Activated B cell treated with CpG ODN at 0.5 μM for 24 hours (primary cell): ENCODE data around the gene FBXO15. TPM values are rescaled to one million over a fixed set of nuclear protein-coding genes. Genes with fewer than 3 reads are reported as not detected.

Experiments
- ATAC-seq: fragments of 200-7000 bp; cut with Tn5 transposase; one replicate; pipeline ENCODE4 v1.10.0; 2021; ENCODE audit warnings: low read depth, mild to moderate bottlenecking, moderate library complexity
- CTCF ChIA-PET: fragments of 350-600 bp; sonication (Branson Sonifier 250); formaldehyde crosslinking; loops from one replicate; lab custom pipeline; 2021; ENCODE audit warnings: antibody characterized with exemption; lab: Charles Lee
- POLR2A ChIA-PET: fragments of 350-600 bp; sonication (Branson Sonifier 250); formaldehyde crosslinking; loops from one replicate; lab custom pipeline; 2021; ENCODE audit warnings: antibody characterized with exemption; lab: Charles Lee
- DNase-seq: peaks from one replicate; pipeline ENCODE4 v3.0.0; 2022
- H3K27ac Mint-ChIP-seq: one replicate; pipeline ENCODE4 v1.8.0; 2020; ENCODE audit warnings: mixed read lengths
- H3K27me3 Mint-ChIP-seq: one replicate; pipeline ENCODE4 v1.8.0; 2021; ENCODE audit warnings: mixed read lengths
- H3K36me3 Mint-ChIP-seq: one replicate; pipeline ENCODE4 v1.8.0; 2021; ENCODE audit warnings: low read depth, mixed read lengths
- H3K4me1 Mint-ChIP-seq: one replicate; pipeline ENCODE4 v1.8.0; 2021; ENCODE audit warnings: mixed read lengths
- H3K4me3 Mint-ChIP-seq: one replicate; pipeline ENCODE4 v1.8.0; 2020; ENCODE audit warnings: mild to moderate bottlenecking, mixed read lengths
- H3K9me3 Mint-ChIP-seq: one replicate; pipeline ENCODE4 v1.8.0; 2020; ENCODE audit warnings: mixed read lengths
- CTCF ChIP-seq: fragments of 200-600 bp; IDR thresholded peaks from one replicate; pipeline ENCODE4 v1.8.0; 2022; ENCODE audit warnings: antibody characterized with exemption, mild to moderate bottlenecking
- intact Hi-C: fragments of 100-400 bp; cut with micrococcal nuclease; formaldehyde crosslinking; loops from one replicate; pipeline ENCODE4 v1.15.1; 2024
- total RNA-seq: library from RNA; stranded (reverse); gene quantifications from 2 replicates; pipeline ENCODE4 v1.2.3, GENCODE V29; 2022

FBXO15 gene
- total RNA-seq, 1 donor from 2014 or later: 0.69 TPM

GRCh38 chr18:74141667-74142066 lies 6.0 kb downstream of the FBXO15 start:
- H3K27ac Mint-ChIP-seq: no peak overlapping the region
- ChIA-PET POLR2A (no interaction called here), CTCF (no interaction called here)
- ATAC-seq (no peak), DNase-seq (no peak)
- H3K4me3 Mint-ChIP-seq: no peak overlapping the region
- no peak for TF ChIP-seq CTCF
- intact Hi-C loops: no loop called here
- H3K27me3 Mint-ChIP-seq: peaks cover 17% of the 10 kb centered on the region
- peaks cover 2% of the 10 kb centered on the region for H3K4me1 Mint-ChIP-seq
- no peaks in the 10 kb centered on the region for H3K36me3 Mint-ChIP-seq
- H3K9me3 Mint-ChIP-seq: no peaks in the 10 kb centered on the region

GRCh38 chr18:74140582-74140981 lies 7.1 kb downstream of the FBXO15 start:
- peaks cover 19% of the 10 kb centered on the region for H3K27me3 Mint-ChIP-seq
- no peak for TF ChIP-seq CTCF
- ChIA-PET CTCF (interaction anchor here (1.1 kb wide), 1 partner anchor 29 kb away, joined by 3 read pairs; no protein-coding TSS in a partner anchor), POLR2A (no interaction called here)
- DNase-seq: no peak
- no peak for ATAC-seq
- no peaks in the 10 kb centered on the region for H3K36me3 Mint-ChIP-seq
- no peaks in the 10 kb centered on the region for H3K9me3 Mint-ChIP-seq
- no peak overlapping the region for H3K4me3 Mint-ChIP-seq
- H3K27ac Mint-ChIP-seq: no peak overlapping the region
- no peaks in the 10 kb centered on the region for H3K4me1 Mint-ChIP-seq
- intact Hi-C loops: no loop called here

- no peak for TF ChIP-seq CTCF
- POLR2A ChIA-PET: no interaction called here
- H3K27ac Mint-ChIP-seq: no peak overlapping the region
These were observed 7.7 kb downstream of the FBXO15 start for GRCh38 chr18:74139888-74140287.

GRCh38 chr18:74139411-74139810 lies 8.2 kb downstream of the FBXO15 start:
- ChIA-PET CTCF (interaction anchor here (1.1 kb wide), 1 partner anchor 28 kb away, joined by 3 read pairs; no protein-coding TSS in a partner anchor), POLR2A (no interaction called here)
- no peaks in the 10 kb centered on the region for H3K4me1 Mint-ChIP-seq
- DNase-seq: no peak
- no peak overlapping the region for H3K27ac Mint-ChIP-seq
- intact Hi-C loops: no loop called here
- no peak overlapping the region for H3K4me3 Mint-ChIP-seq
- H3K9me3 Mint-ChIP-seq: no peaks in the 10 kb centered on the region
- H3K27me3 Mint-ChIP-seq: peaks cover 19% of the 10 kb centered on the region
- no peak for TF ChIP-seq CTCF
- ATAC-seq: no peak
- H3K36me3 Mint-ChIP-seq: no peaks in the 10 kb centered on the region

More at GRCh38 chr18:74139888-74140287, 7.7 kb downstream of the FBXO15 start:
- Mint-ChIP-seq H3K27me3 (peaks cover 19% of the 10 kb centered on the region), H3K9me3 (no peaks in the 10 kb centered on the region), H3K36me3 (no peaks in the 10 kb centered on the region), H3K4me3 (no peak overlapping the region), H3K4me1 (no peaks in the 10 kb centered on the region)
- CTCF ChIA-PET: interaction anchor here (1.1 kb wide), 1 partner anchor 29 kb away, joined by 3 read pairs; no protein-coding TSS in a partner anchor
- DNase-seq: no peak
- ATAC-seq: no peak
- intact Hi-C loops: no loop called here

DNA sequence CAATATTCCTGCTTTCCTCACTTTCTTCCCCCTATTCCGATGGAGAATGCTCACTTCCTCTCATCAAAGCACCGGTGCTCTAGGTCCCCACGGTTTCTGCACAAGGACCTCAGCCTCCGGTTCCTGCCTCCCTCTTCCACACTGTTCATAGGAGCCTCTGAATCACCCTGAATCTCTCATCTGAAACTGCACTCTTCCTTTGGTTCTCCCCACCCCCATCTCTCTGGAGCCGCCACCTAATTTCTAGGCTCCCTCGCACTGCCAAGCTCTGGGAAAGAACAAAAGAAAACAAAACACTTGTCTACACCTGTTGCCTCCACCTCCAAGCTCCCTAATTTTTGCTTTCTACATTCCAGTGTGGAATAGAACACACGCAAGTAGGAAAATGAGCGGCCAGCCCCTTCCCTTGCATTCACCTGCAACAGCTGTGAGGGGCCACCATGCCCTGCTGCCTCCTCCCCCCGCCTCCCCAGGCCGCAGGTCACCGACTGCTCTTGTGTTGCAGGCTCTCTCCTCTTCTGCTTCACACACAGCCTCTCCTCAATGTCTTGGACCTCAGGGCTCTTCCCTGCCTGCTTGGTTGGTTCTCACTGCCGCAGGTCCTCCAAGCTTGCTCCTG lies 9.6 kb downstream of the FBXO15 start:
- no peaks in the 10 kb centered on the region for H3K36me3 Mint-ChIP-seq
- ChIA-PET POLR2A (no interaction called here), CTCF (no interaction called here)
- H3K27ac Mint-ChIP-seq: no peak overlapping the region
- no peaks in the 10 kb centered on the region for H3K9me3 Mint-ChIP-seq
- intact Hi-C loops: no loop called here
- H3K27me3 Mint-ChIP-seq: peaks cover 21% of the 10 kb centered on the region
- no peak for ATAC-seq
- DNase-seq: no peak
- H3K4me1 Mint-ChIP-seq: no peaks in the 10 kb centered on the region
- no peak overlapping the region for H3K4me3 Mint-ChIP-seq
- TF ChIP-seq CTCF: no peak
